ENCODE measurements around the gene FBXO11. TPM values are rescaled to one million over a fixed set of nuclear protein-coding genes. Genes with fewer than 3 reads are reported as not detected.
A peak's percentile ranks its signal among the peaks of the same experiment; 100 is the strongest.

Gene FBXO11
- total and polyA plus RNA-seq, 2 experiments from 2014 or later = 27.4 to 43.5 TPM

GRCh38 chr2:47896450-47896968, 9.8 kb downstream of the FBXO11 start:
- DNase-seq (ENCODE audit: low read depth in 1 of 2, low spot score in 1 of 2) = no peak
- Histone ChIP-seq H3K27ac (no peak overlapping the region), H3K4me1 (ENCODE audit: low read depth) (peaks cover 32% of the 10 kb centered on the region), H3K36me3 (no peaks in the 10 kb centered on the region), H3K4me3 (no peak overlapping the region), H3K9me3 (ENCODE audit: low read depth) (no peaks in the 10 kb centered on the region), H3K27me3 (no peaks in the 10 kb centered on the region)
- TF ChIP-seq, protein P1, sequence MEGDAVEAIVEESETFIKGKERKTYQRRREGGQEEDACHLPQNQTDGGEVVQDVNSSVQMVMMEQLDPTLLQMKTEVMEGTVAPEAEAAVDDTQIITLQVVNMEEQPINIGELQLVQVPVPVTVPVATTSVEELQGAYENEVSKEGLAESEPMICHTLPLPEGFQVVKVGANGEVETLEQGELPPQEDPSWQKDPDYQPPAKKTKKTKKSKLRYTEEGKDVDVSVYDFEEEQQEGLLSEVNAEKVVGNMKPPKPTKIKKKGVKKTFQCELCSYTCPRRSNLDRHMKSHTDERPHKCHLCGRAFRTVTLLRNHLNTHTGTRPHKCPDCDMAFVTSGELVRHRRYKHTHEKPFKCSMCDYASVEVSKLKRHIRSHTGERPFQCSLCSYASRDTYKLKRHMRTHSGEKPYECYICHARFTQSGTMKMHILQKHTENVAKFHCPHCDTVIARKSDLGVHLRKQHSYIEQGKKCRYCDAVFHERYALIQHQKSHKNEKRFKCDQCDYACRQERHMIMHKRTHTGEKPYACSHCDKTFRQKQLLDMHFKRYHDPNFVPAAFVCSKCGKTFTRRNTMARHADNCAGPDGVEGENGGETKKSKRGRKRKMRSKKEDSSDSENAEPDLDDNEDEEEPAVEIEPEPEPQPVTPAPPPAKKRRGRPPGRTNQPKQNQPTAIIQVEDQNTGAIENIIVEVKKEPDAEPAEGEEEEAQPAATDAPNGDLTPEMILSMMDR (IDR thresholded peaks at IDR 0.05; ENCODE audit: low read depth, low read length) = no peak

DNA sequence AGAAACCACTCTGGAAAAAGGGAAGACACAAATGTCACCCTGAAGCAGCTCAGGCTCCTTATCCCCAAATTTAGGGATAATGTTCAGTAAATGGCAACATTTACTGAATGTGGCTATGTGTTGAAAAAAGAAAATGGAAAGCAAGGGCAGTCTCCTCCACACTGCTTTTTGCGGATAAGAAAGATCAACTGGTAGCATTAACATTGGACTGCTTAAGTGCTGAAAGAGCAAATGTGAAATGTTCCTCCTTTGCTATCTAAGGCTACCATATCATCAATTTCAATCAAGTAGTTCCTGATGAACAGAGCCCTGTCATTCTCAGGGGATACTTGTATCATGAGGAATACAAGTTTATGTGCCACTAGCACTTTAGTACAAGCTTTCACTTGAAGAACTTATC, 12.5 kb downstream of the FBXO11 start:
- TF ChIP-seq, protein P1 (IDR thresholded peaks at IDR 0.05; ENCODE audit: low read depth, low read length) = no peak
- no peak for DNase-seq (ENCODE audit: low read depth in 1 of 2, low spot score in 1 of 2)
- H3K4me1 ChIP-seq (ENCODE audit: low read depth) = peaks cover 32% of the 10 kb centered on the region

DNA sequence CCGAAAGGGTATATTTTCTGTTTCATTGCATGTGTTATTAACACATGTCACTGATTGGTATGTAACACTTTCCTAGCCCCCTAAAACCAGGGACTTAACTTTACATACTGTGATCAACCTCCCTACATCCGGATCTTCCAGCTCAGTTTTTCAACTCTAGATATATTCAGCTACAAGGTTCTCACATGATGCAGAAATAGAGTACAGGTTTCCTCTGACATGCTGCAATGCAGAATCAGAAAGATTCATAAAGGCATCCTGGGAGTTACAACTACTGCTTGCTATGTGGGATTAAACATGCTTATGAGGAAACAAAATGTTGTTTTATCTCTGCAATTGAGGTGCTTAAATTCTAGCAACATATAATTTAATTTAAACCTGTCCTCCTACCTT, 14.0 kb downstream of the FBXO11 start:
- DNase-seq (ENCODE audit: low read depth in 1 of 2, low spot score in 1 of 2) = no peak
- peaks cover 34% of the 10 kb centered on the region for H3K4me1 ChIP-seq (ENCODE audit: low read depth)
- TF ChIP-seq, protein P1 (IDR thresholded peaks at IDR 0.05; ENCODE audit: low read depth, low read length) = no peak
- H3K27ac ChIP-seq = no peak overlapping the region
- no peak overlapping the region for H3K4me3 ChIP-seq
- H3K27me3 ChIP-seq = no peaks in the 10 kb centered on the region
- no peaks in the 10 kb centered on the region for H3K9me3 ChIP-seq (ENCODE audit: low read depth)
- peaks cover 3% of the 10 kb centered on the region for H3K36me3 ChIP-seq

More for the DNA sequence above, 12.5 kb downstream of the FBXO11 start:
- peaks cover 3% of the 10 kb centered on the region for H3K36me3 ChIP-seq
- H3K9me3 ChIP-seq (ENCODE audit: low read depth) = no peaks in the 10 kb centered on the region
- H3K27ac ChIP-seq = peak overlapping the region; percentile 8
- H3K27me3 ChIP-seq = no peaks in the 10 kb centered on the region
- H3K4me3 ChIP-seq = no peak overlapping the region

GRCh38 chr2:47891369-47892337, 14.6 kb downstream of the FBXO11 start:
- Histone ChIP-seq H3K36me3 (peaks cover 3% of the 10 kb centered on the region), H3K4me3 (no peak overlapping the region), H3K27me3 (no peaks in the 10 kb centered on the region), H3K27ac (no peak overlapping the region), H3K4me1 (ENCODE audit: low read depth) (peaks cover 34% of the 10 kb centered on the region), H3K9me3 (ENCODE audit: low read depth) (no peaks in the 10 kb centered on the region)
- TF ChIP-seq, protein P1 (IDR thresholded peaks at IDR 0.05; ENCODE audit: low read depth, low read length) = no peak
- peak in 1 of 2 donors; percentile 65 for DNase-seq (ENCODE audit: low read depth in 1 of 2, low spot score in 1 of 2)

- TF ChIP-seq, protein P1 (IDR thresholded peaks at IDR 0.05; ENCODE audit: low read depth, low read length) = no peak
- no peak overlapping the region for H3K4me3 ChIP-seq
- no peaks in the 10 kb centered on the region for H3K27me3 ChIP-seq
- DNase-seq (ENCODE audit: low read depth in 1 of 2, low spot score in 1 of 2) = peak in 1 of 2 donors; percentile 64
- no peaks in the 10 kb centered on the region for H3K9me3 ChIP-seq (ENCODE audit: low read depth)
- peaks cover 3% of the 10 kb centered on the region for H3K36me3 ChIP-seq
- peaks cover 34% of the 10 kb centered on the region for H3K4me1 ChIP-seq (ENCODE audit: low read depth)
- no peak overlapping the region for H3K27ac ChIP-seq
Observed at GRCh38 chr2:47890711-47891368, 15.5 kb downstream of the FBXO11 start.
